NOMO-1 (cell line): ENCODE results near the gene CHST3.
A peak's percentile ranks its signal among the peaks of the same experiment; 100 is the strongest.
"Not testable (repeated sequence)": the region's sequence is repeated elsewhere in the genome, so short reads cannot be mapped to it uniquely, and the experiment has no call there.

Experiments
- DNase-seq, 2 experiments: peaks; one replicate each; lab custom pipeline; 2025; ENCODE audit not compliant: unreplicated experiment in 2 of 2; lab: John Stamatoyannopoulos, UW

CHST3 gene

GRCh38 chr10:71985542-71986250 is 21.5 kb downstream of the CHST3 start:
- peak; percentile 49 to 87 for DNase-seq

GRCh38 chr10:71988895-71989294 is 24.7 kb downstream of the CHST3 start:
- DNase-seq = not testable (repeated sequence)

DNA sequence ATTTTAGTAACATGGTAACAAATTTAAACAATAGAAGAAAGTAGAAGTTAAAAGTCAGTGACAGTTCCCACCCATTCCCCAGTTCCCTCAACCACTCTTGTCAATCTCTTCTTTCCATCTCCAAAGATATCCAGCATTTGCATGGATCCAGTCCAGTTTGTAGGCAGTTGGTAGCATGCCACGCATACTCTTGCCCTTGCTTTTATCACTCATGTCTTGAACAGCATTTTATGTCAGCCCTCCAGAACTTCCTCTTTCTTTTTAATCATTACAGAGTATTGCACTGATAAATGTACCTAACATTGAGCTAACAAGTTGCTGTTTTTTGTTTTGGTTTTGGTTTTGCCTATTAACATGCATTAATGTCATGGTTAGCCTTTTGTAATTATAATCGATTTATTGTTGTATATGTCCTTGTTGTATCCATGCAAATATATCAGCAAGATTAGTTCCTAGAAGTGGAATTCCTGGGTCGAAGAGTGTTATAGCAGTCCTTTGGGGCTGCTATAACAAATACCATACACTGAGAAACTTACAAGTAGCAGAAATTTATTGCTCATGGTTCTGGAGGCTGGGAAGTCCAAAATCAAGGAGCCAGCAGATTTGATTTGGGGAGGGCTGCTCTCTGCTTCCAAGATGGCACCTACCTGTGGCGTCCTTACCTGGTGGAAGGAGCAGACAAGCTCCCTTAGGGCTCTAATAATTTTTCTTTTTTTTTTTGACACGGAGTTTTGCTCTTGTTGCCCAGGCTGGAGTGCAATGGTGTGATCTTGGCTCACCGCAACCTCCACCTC is 25.7 kb downstream of the CHST3 start:
- peak; percentile 7 to 26 for DNase-seq

GRCh38 chr10:71990706-71991269 is 26.6 kb downstream of the CHST3 start:
- no peak for DNase-seq

GRCh38 chr10:71995449-71995848 is 31.3 kb downstream of the CHST3 start:
- DNase-seq = no peak

DNA sequence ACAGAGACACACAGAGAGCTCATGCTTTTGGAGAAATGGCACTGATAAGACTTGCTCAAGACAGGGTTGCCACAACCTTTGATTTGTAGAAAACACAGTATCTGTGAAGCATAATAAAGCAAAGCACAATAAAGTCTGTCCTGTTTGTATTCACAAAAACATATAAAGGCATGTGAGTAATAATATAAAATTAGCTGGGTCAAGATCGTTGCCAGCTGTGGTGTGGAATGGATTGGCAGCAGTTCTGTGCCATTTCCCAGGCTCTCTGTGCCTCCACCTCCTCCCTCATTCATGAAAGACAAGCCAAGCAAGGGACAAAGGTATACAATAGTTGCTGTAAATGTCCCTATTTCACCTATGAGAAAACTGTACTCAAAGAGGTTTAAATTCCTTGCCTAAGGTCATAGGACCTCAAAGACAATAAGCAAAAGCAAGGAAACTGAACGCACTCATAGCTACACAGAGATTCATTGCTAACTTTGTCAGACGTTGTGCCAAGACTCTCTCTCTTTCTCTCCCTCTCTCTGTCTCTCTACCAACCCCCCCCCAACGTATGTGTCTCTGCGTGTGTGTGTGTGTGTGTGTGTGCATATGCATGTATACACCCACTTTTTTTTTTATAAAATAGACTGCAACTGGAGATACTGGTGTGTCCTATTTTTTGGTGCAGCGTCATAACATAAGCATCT is 31.8 kb downstream of the CHST3 start:
- no peak for DNase-seq

DNA sequence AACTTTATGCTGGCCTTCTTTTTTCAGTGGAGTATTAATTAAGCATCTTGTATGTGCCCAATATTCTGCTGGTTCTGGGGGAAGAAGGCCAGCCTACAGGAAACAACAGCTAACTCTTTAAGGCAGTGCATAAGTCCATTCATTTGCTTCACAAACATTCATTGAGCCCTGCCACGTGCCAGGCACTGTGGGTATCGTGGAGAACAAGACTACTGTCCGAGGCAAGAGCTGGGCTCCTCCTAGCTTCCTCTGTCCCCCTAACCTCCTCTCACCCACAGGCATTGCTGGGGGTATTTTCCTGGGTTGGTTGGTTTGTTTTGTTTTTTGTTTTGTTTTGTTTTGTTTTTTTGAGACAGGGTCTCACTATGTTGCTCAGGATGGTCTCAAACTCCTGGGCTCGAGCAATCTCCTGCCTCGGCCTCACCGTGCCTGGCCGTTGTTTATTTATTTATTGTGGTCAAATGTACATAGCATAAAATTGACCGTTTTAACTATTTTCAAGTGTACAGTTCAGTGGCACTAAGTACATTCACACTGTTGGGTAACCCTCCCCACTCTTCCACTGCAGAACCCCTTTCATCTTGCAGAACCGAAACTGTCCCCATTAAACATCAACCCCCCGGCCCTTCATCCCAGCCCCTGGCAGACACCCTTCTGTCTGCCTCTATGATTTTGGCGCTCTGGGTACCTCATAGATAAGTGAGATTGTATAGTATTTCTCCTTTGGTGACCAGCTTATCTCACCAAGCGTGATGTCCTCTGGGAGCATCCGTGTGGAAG is 32.6 kb downstream of the CHST3 start:
- DNase-seq = no peak

GRCh38 chr10:71998119-71998839 is 34.1 kb downstream of the CHST3 start:
- no peak for DNase-seq

DNA sequence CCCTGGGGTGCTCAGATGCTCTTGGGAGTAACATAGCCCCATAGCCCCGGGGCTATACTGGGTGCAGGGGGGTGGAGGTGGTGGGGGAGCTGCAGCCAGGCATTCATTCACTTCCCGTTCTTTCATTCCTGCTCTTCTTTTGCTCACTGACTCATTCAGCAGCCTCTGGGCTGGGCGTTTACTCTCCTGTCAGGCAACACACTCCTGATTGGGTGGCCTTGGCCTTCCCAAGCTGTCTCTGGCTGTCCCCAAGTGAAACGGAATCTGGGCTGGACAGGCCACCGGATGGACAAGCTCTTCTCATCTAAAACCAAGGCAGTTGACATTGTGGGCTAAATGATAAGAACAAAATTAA is 34.6 kb downstream of the CHST3 start:
- DNase-seq = no peak

GRCh38 chr10:71999360-72000072 is 35.3 kb downstream of the CHST3 start:
- DNase-seq = no peak

DNA sequence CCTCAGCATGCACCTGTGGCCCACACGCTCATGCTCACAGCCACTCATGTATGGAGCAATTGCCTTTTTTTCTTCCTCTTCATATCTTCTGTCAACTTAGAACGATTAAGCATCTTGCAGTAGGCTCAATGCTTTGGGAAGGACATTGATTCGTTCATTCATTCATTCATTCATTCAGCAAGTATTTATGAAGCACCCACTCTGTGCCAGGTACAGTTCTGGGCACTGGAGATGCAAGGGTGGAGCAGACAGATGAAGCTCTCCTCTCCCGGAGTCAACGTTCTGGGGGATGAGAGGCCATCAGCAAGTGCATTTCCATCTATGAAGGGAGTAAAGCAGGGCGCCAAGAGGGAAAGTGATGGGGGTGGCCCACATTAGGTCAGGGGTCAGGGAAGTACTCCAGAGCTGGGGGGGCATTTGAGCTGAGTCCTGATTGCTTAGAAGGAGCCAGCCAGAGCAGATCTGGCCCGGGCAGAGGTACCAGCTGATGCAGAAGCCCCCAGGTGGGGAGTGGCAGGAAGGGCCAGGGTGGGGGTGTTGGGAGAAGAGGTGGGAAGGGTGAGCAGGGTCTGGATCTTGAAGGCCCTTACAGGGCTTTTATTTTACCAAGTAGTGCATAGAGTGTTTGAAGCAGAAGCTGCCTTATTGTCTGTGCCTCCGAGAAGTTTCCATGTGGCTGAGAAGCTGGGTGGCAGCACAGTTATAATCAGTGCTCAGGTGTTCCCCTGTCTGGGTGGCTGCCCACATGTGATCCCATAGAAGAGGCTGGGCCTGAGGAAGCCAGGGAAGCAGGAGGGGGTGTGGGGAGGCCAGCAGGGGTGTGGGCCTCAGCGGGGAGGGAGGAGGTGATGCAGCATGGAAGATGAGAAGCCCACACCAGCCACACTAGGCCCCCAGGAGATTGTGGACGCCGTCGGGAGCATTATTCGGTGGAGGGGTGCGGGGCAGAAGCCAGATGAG is 36.2 kb downstream of the CHST3 start:
- DNase-seq = no peak

- DNase-seq = no peak
These were observed 36.8 kb downstream of the CHST3 start for GRCh38 chr10:72001033-72001395.

DNA sequence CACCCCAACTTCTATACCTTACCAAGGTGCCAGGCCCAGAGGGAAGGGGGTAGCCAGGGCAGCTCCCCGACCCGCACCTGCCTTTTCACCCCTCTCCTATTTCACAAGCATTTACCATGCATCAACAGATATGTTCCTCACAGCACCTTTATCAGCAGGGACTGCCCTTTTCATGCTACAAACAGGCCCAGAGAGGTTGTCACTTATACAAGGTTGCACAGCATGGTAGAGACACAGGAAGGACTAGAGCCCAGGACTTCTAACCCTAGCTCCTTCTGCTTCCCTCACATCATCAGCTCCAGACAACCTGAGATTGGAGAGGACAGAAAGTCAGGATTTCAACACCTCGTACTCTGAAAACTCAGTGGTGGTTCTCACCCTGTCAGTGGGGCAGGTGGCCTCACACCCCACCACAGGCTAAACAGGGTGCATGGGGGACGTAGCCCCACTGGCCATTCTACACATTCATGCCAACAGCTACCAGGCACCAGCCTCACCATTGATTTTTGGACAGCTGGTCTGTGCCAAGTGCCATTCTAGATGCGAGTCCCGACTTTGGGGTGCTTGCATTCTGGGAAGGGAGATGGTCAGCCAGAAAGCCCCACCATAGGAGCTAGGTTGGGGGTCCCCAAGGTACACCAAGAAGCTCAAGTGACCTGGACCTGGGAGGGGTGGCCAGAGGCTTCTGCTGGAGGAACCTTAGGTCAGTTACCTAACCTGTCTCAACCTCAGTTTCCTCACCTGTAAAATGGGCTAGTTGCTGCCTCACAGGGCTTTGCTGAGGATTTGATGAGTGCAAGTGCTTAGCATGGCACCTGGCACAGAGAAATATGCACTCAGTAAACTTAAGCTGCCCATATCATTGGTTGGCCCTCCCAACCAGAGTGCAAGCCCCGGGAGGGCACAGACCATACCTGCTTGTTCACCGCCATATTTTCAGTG is 38.4 kb downstream of the CHST3 start:
- DNase-seq = no peak

DNA sequence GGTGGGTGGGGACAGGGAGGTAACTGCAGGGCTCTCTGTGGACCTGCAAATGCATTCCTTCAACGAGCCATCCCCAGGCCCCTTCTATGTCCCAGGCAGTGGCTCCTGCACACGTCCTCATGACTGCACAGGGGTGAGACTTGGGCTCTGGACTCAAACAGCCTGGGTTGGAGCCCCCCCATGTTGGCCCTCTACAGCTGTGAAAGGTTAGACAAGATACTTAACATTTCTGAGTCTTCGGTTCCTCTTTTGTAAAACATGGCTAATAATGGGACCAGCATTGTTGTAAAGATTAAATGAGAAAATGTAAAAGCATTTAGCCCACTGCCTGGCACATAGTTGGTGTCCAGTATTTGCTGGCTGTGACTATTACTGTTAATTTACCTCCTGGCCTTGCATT is 41.8 kb downstream of the CHST3 start:
- no peak for DNase-seq

DNA sequence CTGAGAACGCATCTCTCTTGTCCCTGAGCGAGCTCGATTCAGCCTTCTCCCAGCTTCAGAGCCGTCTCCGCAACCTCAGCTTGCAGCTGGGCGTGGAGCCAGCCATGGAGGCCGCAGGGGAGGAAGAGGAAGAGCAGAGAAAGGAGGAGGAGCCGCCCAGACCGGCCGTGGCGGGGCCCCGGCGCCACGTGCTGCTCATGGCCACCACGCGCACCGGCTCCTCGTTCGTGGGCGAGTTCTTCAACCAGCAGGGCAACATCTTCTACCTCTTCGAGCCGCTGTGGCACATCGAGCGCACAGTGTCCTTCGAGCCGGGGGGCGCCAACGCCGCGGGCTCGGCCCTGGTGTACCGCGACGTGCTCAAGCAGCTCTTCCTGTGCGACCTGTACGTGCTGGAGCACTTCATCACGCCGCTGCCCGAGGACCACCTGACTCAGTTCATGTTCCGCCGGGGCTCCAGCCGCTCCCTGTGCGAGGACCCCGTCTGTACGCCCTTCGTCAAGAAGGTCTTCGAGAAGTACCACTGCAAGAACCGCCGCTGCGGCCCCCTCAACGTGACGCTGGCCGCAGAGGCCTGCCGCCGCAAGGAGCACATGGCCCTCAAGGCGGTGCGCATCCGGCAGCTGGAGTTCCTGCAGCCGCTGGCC is 43.2 kb downstream of the CHST3 start:
- no peak for DNase-seq

DNA sequence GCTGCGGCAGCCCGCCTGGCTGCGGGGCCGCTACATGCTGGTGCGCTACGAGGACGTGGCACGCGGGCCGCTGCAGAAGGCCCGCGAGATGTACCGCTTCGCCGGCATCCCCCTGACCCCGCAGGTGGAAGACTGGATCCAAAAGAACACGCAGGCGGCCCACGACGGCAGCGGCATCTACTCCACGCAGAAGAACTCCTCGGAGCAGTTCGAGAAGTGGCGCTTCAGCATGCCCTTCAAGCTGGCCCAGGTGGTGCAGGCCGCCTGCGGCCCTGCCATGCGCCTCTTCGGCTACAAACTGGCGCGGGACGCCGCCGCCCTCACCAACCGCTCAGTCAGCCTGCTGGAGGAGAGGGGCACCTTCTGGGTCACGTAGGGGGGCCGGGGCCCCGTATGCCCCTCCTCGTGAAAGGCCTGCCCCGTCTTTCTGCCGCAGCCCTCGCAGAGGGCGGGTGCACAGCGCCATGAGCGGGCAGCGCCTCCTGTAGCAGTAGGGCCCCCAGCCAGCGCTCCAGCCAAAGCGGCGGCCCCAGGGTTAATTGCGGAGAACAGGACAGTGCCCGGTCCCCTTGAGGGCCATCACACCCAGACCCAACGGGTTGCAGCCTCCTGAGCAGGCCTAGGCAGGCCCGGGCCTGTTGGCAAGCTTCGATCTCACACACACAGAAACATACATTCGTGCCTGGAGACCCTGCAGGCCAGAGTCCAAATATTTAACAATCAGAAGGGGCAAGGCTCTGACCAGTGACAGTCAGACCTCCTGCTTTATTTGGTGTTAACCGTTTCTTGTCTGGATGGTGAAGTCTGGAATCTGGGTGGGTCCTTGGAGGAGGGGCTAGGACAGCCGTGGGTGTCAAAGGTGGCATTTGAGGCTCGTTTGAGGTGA is 44.1 kb downstream of the CHST3 start:
- DNase-seq = no peak
